Measurements from ENCODE around the gene COL5A1. TPM values are rescaled to one million over a fixed set of nuclear protein-coding genes. Genes with fewer than 3 reads are reported as not detected.

The COL5A1 gene
- total RNA-seq, 4 donors from 2014 or later, result 7.1 to 69.3 (median 16.1) TPM

- 88% methylated on average over 8 of the region's 8 CpGs; no CpG with 5 or more reads in 1 of the 2 donors for WGBS, 2 donors (ENCODE audit: low coverage in 1 of 2)
- Histone ChIP-seq H3K4me3 (no peak overlapping the region), H3K27me3 (no peaks in the 10 kb centered on the region), H3K36me3 (no peaks in the 10 kb centered on the region), H3K9me3 (peaks cover 2 to 8% of the 10 kb centered on the region in 2 donors), H3K4me1 (peaks cover 0 to 8% (median 4%) of the 10 kb centered on the region in 4 donors), H3K27ac (no peak overlapping the region)
- TF ChIP-seq POLR2AphosphoS5 (IDR thresholded peaks at IDR 0.05) (no peak), POLR2A (IDR thresholded peaks at IDR 0.05) (no peak), EP300 (IDR thresholded peaks at IDR 0.05; ENCODE audit: low read depth) (no peak)
- TF ChIP-seq, protein P1, sequence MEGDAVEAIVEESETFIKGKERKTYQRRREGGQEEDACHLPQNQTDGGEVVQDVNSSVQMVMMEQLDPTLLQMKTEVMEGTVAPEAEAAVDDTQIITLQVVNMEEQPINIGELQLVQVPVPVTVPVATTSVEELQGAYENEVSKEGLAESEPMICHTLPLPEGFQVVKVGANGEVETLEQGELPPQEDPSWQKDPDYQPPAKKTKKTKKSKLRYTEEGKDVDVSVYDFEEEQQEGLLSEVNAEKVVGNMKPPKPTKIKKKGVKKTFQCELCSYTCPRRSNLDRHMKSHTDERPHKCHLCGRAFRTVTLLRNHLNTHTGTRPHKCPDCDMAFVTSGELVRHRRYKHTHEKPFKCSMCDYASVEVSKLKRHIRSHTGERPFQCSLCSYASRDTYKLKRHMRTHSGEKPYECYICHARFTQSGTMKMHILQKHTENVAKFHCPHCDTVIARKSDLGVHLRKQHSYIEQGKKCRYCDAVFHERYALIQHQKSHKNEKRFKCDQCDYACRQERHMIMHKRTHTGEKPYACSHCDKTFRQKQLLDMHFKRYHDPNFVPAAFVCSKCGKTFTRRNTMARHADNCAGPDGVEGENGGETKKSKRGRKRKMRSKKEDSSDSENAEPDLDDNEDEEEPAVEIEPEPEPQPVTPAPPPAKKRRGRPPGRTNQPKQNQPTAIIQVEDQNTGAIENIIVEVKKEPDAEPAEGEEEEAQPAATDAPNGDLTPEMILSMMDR (IDR thresholded peaks at IDR 0.05), result no peak
- in situ Hi-C loops (cut with MboI; ENCODE audit: low pct_ligation_motif_present in 1 of 4, low pct_unique_long_range_greater_than_20kb in 1 of 4, low sequenced_read_pairs in 3 of 4) (no loop called here), intact Hi-C loops (cut with DNase I; ENCODE audit: low total_unique reads) (no loop called here)
- DNase-seq, result no peak
Measured at GRCh38 chr9:134617246-134617645, 24.4 kb upstream of the COL5A1 start.

GRCh38 chr9:134617836-134618162 lies 23.8 kb upstream of the COL5A1 start:
- WGBS, 2 donors (ENCODE audit: low coverage in 1 of 2), result 73 to 93% methylated on average over 5 to 8 of the region's 8 CpGs
- intact Hi-C loops (cut with DNase I; ENCODE audit: low total_unique reads), result no loop called here

GRCh38 chr9:134618163-134618832 lies 23.3 kb upstream of the COL5A1 start:
- Histone ChIP-seq H3K36me3 (no peaks in the 10 kb centered on the region), H3K27me3 (no peaks in the 10 kb centered on the region), H3K4me3 (no peak overlapping the region), H3K9me3 (no peaks in the 10 kb centered on the region), H3K4me1 (peaks cover 0 to 8% (median 4%) of the 10 kb centered on the region in 4 donors), H3K27ac (no peak overlapping the region)
- in situ Hi-C loops (cut with MboI; ENCODE audit: low pct_ligation_motif_present in 1 of 4, low pct_unique_long_range_greater_than_20kb in 1 of 4, low sequenced_read_pairs in 3 of 4), result no loop called here
- no peak for DNase-seq
- WGBS, 2 donors (ENCODE audit: low coverage in 1 of 2), result 54% methylated on average over 18 of the region's 18 CpGs; no CpG with 5 or more reads in 1 of the 2 donors
- TF ChIP-seq, protein P1 (IDR thresholded peaks at IDR 0.05), result no peak
- TF ChIP-seq EP300 (IDR thresholded peaks at IDR 0.05; ENCODE audit: low read depth), result no peak
- no peak for TF ChIP-seq POLR2AphosphoS5 (IDR thresholded peaks at IDR 0.05)
- TF ChIP-seq POLR2A (IDR thresholded peaks at IDR 0.05), result no peak
- intact Hi-C loops (cut with DNase I; ENCODE audit: low total_unique reads), result no loop called here

More at GRCh38 chr9:134617836-134618162, 23.8 kb upstream of the COL5A1 start:
- in situ Hi-C loops (cut with MboI; ENCODE audit: low pct_ligation_motif_present in 1 of 4, low pct_unique_long_range_greater_than_20kb in 1 of 4, low sequenced_read_pairs in 3 of 4), result no loop called here
- Histone ChIP-seq H3K27ac (no peak overlapping the region), H3K36me3 (no peaks in the 10 kb centered on the region), H3K4me1 (peaks cover 0 to 8% (median 4%) of the 10 kb centered on the region in 4 donors), H3K9me3 (peaks cover 0 to 2% of the 10 kb centered on the region in 2 donors), H3K4me3 (no peak overlapping the region), H3K27me3 (no peaks in the 10 kb centered on the region)
- TF ChIP-seq EP300 (IDR thresholded peaks at IDR 0.05; ENCODE audit: low read depth) (no peak), POLR2AphosphoS5 (IDR thresholded peaks at IDR 0.05) (no peak)
- TF ChIP-seq, protein P1 (IDR thresholded peaks at IDR 0.05), result no peak
- no peak for DNase-seq

- no peaks in the 10 kb centered on the region for H3K27me3 ChIP-seq
- TF ChIP-seq POLR2AphosphoS5 (IDR thresholded peaks at IDR 0.05), result no peak
- TF ChIP-seq, protein P1 (IDR thresholded peaks at IDR 0.05), result no peak
- no peak for TF ChIP-seq EP300 (IDR thresholded peaks at IDR 0.05; ENCODE audit: low read depth)
- TF ChIP-seq POLR2A (IDR thresholded peaks at IDR 0.05), result no peak
- in situ Hi-C loops (cut with MboI; ENCODE audit: low pct_ligation_motif_present in 1 of 4, low pct_unique_long_range_greater_than_20kb in 1 of 4, low sequenced_read_pairs in 3 of 4), result no loop called here
- H3K36me3 ChIP-seq, result no peaks in the 10 kb centered on the region
- peaks cover 0 to 8% (median 4%) of the 10 kb centered on the region in 4 donors for H3K4me1 ChIP-seq
- 83% methylated on average over 13 of the region's 13 CpGs; no CpG with 5 or more reads in 1 of the 2 donors for WGBS, 2 donors (ENCODE audit: low coverage in 1 of 2)
- intact Hi-C loops (cut with DNase I; ENCODE audit: low total_unique reads), result no loop called here
- no peak for DNase-seq
- no peaks in the 10 kb centered on the region for H3K9me3 ChIP-seq
- no peak overlapping the region for H3K27ac ChIP-seq
- no peak overlapping the region for H3K4me3 ChIP-seq
Measured at GRCh38 chr9:134618833-134619447, 22.7 kb upstream of the COL5A1 start.
